DMS153 (cell line): ENCODE data around the gene TBC1D9B.
"Not testable (repeated sequence)": the region's sequence is repeated elsewhere in the genome, so short reads cannot be mapped to it uniquely, and the experiment has no call there.

Experiments used
- DNase-seq: peaks from one replicate; lab custom pipeline; 2025; lab: John Stamatoyannopoulos, UW

TBC1D9B gene

DNA sequence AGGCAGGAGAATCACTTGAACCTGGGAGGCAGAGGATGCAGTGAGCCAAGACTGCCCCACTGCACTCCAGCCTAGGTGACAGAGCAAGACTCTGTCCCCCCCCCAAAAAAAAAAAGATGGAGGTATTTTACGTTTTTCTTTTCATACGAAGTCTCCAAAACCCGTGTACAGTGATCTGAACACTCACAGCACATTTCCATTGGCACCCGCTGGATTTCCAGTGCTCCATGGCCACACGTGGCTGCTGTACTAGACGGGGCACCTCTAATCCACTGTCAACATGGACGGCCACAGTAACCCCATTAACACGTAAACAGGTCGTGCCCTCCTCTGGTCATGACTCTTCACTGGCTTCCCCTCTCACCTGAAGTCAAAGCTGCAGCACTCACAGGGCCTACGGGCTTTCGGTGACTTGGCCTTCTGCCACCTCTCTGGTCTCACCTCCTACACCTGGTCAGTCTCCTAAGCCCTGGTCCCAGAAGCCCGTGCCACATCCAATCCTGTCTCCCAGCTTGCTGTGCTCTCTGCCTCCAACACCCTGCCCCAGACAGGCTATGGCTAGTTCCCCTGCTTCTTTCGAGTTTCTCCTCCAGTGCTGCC, 22.1 kb downstream of the TBC1D9B start:
- no peak for DNase-seq

DNA sequence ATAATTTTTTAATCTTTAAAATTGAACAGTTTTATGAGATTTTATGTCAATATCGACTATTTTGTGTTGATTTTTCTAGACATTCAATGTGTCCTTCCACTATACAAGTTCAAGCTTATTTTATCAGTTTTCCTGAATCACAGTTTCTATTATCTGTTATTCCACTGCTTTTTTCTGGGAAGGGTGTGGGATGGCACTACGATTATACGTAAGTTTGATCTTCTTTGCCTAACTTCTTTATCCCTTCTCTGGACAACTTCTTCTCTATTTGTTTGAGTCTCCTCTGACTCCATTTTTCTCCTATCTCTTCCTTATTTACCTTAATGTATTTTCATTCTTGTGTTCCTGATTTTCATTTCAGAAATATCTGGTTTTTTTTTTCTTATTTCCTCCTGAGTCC, 24.5 kb downstream of the TBC1D9B start:
- DNase-seq = no peak

GRCh38 chr5:179882338-179882737, 25.4 kb downstream of the TBC1D9B start:
- no peak for DNase-seq

- no peak for DNase-seq
Observed at GRCh38 chr5:179880848-179881590, 26.7 kb downstream of the TBC1D9B start.

GRCh38 chr5:179880066-179880650, 27.5 kb downstream of the TBC1D9B start:
- DNase-seq = no peak

DNA sequence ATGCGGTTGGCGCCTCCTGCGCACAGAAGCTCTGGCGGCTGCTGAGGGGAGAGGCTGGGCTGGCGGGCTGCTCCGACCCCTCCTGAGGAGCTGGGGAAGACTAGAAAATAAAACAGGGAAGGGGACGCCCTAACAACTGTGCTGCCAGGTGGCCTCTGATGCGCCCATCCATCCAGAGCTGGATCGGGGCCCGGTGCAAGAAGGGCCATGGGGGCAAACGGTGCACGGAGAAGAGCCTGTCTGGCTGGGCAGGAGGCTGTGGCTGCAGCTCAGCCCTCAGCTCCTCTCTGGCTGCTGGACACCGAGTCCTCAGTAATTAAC, 28.0 kb downstream of the TBC1D9B start:
- no peak for DNase-seq

DNA sequence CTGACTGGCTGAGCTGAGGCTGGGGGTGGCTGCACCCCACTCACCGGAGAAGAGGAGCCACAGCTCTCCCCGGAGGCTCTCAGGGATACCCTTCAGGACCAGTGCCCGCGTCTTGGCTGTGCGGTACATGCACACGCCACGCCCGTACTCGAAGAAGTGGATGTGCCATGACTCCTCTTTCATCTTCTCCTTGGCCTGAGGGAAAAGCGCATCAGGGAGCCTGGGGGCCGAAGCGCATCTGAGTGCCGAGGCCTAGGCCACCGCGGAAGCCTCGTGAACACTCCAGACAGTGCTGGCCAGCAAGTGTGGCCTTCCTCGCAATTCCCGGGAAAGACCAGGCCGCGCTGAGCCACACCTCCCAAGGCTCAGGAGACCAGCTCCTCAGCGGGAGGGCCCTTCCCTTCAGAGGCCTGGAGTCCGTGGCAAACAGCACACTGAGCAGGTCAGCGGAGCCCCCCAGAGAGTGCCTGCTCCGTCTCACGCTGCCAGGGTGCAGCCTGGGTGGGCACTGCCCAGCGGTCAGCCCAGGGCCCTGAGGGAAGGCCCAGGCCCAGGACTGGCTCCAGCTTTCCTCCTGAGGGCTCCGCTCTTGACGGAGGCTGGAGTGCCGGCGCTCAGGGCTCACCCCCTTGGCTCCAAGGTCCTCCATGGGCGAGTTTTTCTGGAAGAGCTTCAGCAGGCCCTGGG, 28.6 kb downstream of the TBC1D9B start:
- no peak for DNase-seq

GRCh38 chr5:179878222-179879002, 29.3 kb downstream of the TBC1D9B start:
- no peak for DNase-seq

GRCh38 chr5:179876610-179876952, 31.1 kb downstream of the TBC1D9B start:
- no peak for DNase-seq

DNA sequence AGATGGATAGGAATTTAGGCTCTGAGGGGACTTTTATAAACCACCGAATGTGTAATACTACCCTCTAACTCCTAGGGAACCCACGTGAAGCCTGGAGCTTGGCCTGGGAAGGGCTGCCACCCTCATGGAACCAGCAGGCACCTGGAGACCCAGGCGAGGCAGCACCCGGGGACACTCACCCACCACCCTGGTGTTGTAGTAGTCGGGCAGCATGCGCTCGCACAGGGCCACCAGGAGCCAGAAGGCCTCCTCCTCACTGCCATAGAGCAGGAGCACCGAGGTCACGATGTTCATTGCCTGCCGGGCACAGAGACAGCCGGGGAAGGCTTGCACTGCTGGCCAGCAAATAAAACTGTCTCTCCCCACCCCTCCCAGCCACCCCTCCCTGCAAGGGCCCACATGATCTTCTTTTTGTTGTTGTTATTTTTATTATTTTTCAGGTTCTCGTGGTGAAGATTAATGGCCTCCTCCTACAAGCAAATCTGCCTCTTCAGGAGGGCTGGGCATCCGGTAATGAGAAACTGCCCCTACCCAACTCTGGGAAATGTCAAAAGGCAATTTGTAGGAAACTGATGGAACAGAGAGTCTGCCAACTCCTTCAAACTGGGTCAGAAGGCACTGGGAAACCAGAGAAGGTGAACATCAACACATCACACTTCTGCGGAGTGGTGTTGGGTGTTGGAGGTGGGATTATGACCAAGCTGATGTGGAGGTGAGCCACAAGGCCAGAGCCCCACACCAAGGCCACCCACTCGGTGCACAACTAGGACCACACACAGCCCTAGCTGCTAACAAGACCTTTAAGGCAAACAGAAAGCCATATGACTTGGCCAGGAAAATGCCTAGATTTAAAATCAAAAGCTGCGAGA, 31.7 kb downstream of the TBC1D9B start:
- DNase-seq = no peak

- no peak for DNase-seq
Observed at GRCh38 chr5:179874536-179875292, 33.0 kb downstream of the TBC1D9B start.

- no peak for DNase-seq
Observed at GRCh38 chr5:179874136-179874535, 33.6 kb downstream of the TBC1D9B start.

- no peak for DNase-seq
Observed at GRCh38 chr5:179873588-179874110, 34.0 kb downstream of the TBC1D9B start.

DNA sequence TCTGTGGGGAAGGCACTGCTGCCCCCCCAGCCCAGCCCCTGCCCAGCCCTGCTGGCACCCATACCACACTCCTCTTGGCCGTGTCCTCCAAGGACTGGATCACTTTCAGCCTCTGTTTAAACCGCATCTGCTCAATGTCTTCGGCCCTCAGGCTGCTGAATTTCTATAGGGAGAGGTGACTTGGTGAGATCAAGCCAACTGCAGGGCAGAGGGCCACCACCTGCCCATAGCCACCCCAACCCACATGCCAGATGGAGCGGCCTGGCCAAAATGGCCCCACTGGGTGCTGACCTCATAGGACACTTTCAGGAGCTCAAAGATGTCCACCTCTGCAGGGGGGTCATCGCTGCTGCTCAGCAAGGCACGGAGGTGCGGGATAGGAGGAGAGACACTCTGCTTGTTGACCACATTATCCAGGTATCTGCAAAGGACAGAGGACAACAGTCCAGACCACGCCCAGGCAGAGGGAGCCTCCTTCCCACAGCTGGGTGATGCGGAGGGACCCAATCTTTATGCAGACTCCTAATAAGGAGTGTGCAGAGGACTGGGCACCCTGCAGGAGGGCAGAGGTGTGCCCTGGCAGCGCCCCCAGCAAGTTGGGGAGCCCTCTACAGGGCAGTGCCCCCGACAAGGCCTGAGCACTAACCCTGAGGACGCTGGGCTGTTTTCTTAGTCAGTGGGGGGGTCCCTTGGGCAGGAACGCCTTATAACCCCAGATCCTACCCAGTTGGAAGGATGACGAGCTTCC, 34.7 kb downstream of the TBC1D9B start:
- DNase-seq = no peak

GRCh38 chr5:179872055-179872827, 35.5 kb downstream of the TBC1D9B start:
- no peak for DNase-seq

- DNase-seq = not testable (repeated sequence)
Observed at GRCh38 chr5:179871533-179871932, 36.2 kb downstream of the TBC1D9B start.

DNA sequence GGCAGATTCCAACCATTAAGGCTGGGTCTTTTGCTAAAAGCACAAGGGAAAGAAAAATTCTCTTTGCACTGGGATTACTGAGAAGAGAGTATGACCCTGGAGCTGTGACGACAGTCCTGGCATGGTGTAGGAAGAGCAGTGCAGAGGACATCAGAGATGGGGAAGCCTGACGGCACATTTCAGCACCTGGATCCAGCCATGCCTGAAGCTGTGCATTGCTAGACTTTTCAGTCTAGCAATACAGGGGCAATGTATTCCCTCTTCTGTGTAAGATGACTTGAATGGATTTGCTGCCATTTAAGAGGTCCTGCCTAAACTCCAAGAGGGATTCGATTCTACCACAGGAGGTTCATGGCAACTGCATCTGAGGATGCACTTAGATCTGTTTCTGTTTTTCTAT, 36.7 kb downstream of the TBC1D9B start:
- DNase-seq = no peak

- DNase-seq = peak; percentile 38
Observed at GRCh38 chr5:179870403-179870903, 37.2 kb downstream of the TBC1D9B start.
